Brain microvascular endothelial cell (primary cell): ENCODE measurements around the gene UHRF1.
"Not testable (repeated sequence)": the region's sequence is repeated elsewhere in the genome, so short reads cannot be mapped to it uniquely, and the experiment has no call there.

Experiments
- DNase-seq: peaks from one replicate; pipeline ENCODE4 v3.0.0-alpha.2; 2020
- H3K27ac ChIP-seq: fragments of 250-450 bp; sonication (Bioruptor Pico); 2 replicates; pipeline ENCODE4 v1.5.1; 2020; ENCODE audit warnings: mild to moderate bottlenecking, moderate library complexity
- H3K27me3 ChIP-seq: fragments of 250-450 bp; sonication (Bioruptor Pico); replicated peaks from 2 replicates; pipeline ENCODE4 v1.5.1; 2020; ENCODE audit warnings: mild to moderate bottlenecking
- H3K36me3 ChIP-seq: fragments of 250-450 bp; sonication (Bioruptor Pico); replicated peaks from 2 replicates; pipeline ENCODE4 v1.5.1; 2020; ENCODE audit warnings: mild to moderate bottlenecking
- H3K4me3 ChIP-seq: 2 replicates; pipeline ENCODE4 v1.5.1; 2011; ENCODE audit warnings: low read depth, mild to moderate bottlenecking, control low read depth, low read length, moderate library complexity
- CTCF ChIP-seq: IDR thresholded peaks from 2 replicates; pipeline ENCODE4 v1.5.1; 2011; ENCODE audit warnings: low read depth, mild to moderate bottlenecking, moderate library complexity, low read length, control low read depth, inconsistent platforms; ENCODE audit errors: missing control alignments
- in situ Hi-C: cut with HindIII; loops from 2 replicates; pipeline ENCODE4 v1.10.0; 2017; ENCODE audit warnings: low sequenced_read_pairs, low pct_ligation_motif_present

The UHRF1 gene

GRCh38 chr19:4896372-4896771, 12.9 kb upstream of the UHRF1 start:
- no peak overlapping the region for H3K4me3 ChIP-seq
- in situ Hi-C loops = no loop called here
- DNase-seq = peak; percentile 33
- no peak for TF ChIP-seq CTCF
- H3K27ac ChIP-seq = no peak overlapping the region
- no peaks in the 10 kb centered on the region for H3K27me3 ChIP-seq
- H3K36me3 ChIP-seq = no peaks in the 10 kb centered on the region

GRCh38 chr19:4897146-4897545, 12.2 kb upstream of the UHRF1 start:
- H3K27me3 ChIP-seq = no peaks in the 10 kb centered on the region
- no peak for TF ChIP-seq CTCF
- no peak for DNase-seq
- no peak overlapping the region for H3K27ac ChIP-seq
- in situ Hi-C loops = no loop called here
- H3K36me3 ChIP-seq = no peaks in the 10 kb centered on the region
- H3K4me3 ChIP-seq = no peak overlapping the region

GRCh38 chr19:4900879-4901278, 8.4 kb upstream of the UHRF1 start:
- H3K27me3 ChIP-seq, DNase-seq, H3K27ac ChIP-seq, H3K36me3 ChIP-seq, in situ Hi-C loops, H3K4me3 ChIP-seq: not testable (repeated sequence)

GRCh38 chr19:4902796-4903195, 6.5 kb upstream of the UHRF1 start, which contains the start of gene ARRDC5:
TSS of gene ARRDC5 (minus strand) at chr19:4902896. CDS start at chr19:4902825, 71 bp downstream.
- TF ChIP-seq CTCF = no peak
- in situ Hi-C loops = no loop called here
- H3K27me3 ChIP-seq = no peaks in the 10 kb centered on the region

GRCh38 chr19:4904481-4904880, 4.8 kb upstream of the UHRF1 start:
- in situ Hi-C loops = no loop called here
- Histone ChIP-seq H3K4me3 (no peak overlapping the region), H3K36me3 (no peaks in the 10 kb centered on the region), H3K27ac (no peak overlapping the region), H3K27me3 (no peaks in the 10 kb centered on the region)
- no peak for DNase-seq
- no peak for TF ChIP-seq CTCF

More at GRCh38 chr19:4902796-4903195, 6.5 kb upstream of the UHRF1 start, which contains the start of gene ARRDC5:
- no peak within 1 kb of the TSS for H3K4me3 ChIP-seq
- DNase-seq = no peak
- no peaks in the 10 kb centered on the region for H3K36me3 ChIP-seq
- no peak within 1 kb of the TSS for H3K27ac ChIP-seq

GRCh38 chr19:4906963-4907362, 2.3 kb upstream of the UHRF1 start:
- Histone ChIP-seq H3K27ac (no peak overlapping the region), H3K36me3 (no peaks in the 10 kb centered on the region), H3K27me3 (no peaks in the 10 kb centered on the region), H3K4me3 (no peak overlapping the region)
- in situ Hi-C loops = no loop called here
- peak; percentile 20 for TF ChIP-seq CTCF
- DNase-seq = no peak
